Fibroblast of lung (primary cell): ENCODE results near the gene PRRX2.

ENCODE experiments used
- CTCF ChIP-seq, 2 donors: IDR thresholded peaks in 1 of 2; conservative IDR thresholded peaks in 1 of 2; 1 replicate in 1 of 2; 2 replicates in 1 of 2; pipeline ENCODE4 v1.5.1; 2011 to 2012; ENCODE audit warnings: low read length in 2 of 2, control low read depth in 1 of 2, inconsistent platforms in 1 of 2, low read depth in 1 of 2, mild to moderate bottlenecking in 1 of 2
- EZH2 ChIP-seq: IDR thresholded peaks from 2 replicates; pipeline ENCODE4 v1.5.1; 2012; ENCODE audit warnings: low read length, control low read depth, mild to moderate bottlenecking; ENCODE audit errors: missing control alignments

DNA sequence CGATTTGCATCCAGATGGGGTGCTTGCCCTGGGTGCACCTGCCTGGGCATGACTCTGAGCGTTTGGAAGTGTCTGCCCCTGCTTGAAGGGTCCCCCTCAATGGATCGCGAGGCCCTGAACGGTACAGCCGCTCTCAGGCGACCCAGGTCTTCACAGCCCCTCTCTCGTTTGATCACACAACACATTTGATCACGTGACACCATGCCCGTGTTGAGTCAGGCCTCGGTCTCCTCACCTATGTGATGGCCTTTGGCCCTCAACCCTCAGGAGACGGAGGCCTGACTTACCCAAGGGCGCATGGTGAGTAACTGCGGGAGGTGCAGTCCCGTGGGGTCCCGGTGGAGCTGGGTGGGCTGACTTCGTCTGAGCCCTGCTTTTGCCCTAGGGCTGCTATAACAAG lies 20.5 kb upstream of the PRRX2 start:
- TF ChIP-seq CTCF (conservative IDR thresholded peaks at IDR 0.05 in 1 of 2, IDR thresholded peaks at IDR 0.05 in 1 of 2; ENCODE audit: low read depth in 1 of 2, low read length in 2 of 2) = no peak
- TF ChIP-seq EZH2 = no peak
